Activated CD8-positive, alpha-beta memory T cell treated with anti-CD3 and anti-CD28 coated beads for 48 hours (primary cell): ENCODE data around the gene TCL1A.

Source experiments
- DNase-seq, 3 experiments: peaks; one replicate each; pipeline ENCODE4 v3.0.0-alpha.2; 2020; ENCODE audit warnings: low read depth in 2 of 3, low spot score in 2 of 3

TCL1A gene

DNA sequence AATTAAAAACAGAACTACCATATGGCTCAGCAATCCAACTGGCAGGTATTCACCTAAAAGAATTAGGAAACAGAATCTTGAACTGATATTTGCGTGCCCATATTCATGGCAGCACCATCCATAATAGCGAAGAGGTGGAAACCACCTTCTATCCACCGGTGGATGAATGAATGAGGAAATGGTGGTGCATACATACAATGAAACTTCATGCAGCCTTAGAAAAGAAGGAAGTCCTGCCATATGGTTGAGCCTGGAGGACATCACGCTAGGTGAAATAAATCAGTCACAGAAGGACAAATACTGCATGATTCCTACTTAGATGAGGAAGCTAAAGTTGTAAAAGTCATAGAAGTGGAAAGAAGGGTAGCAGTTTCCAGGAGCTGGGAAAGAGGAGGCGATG is 6.6 kb downstream of the TCL1A start:
- DNase-seq: no peak

GRCh38 chr14:95705518-95705917 is 8.4 kb downstream of the TCL1A start:
- DNase-seq: no peak

DNA sequence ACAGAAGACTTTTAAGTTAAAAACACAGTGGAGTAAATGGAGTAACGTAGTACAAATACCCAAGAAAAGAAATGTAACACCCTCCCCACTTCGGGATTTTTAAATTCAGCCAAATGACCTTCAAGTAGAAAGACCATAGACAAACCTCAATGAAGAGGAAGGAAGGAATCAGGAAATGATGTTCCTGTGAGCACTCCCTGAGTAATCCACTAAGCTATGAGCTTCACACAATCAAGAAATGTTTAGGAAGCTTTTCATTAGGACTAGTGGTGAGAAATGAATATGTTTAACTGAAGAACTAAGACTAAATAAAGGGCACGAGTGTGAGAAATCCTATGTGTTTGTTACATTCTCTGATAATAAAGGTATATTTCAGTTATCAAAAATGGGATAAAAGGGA is 10.1 kb downstream of the TCL1A start:
- no peak for DNase-seq

DNA sequence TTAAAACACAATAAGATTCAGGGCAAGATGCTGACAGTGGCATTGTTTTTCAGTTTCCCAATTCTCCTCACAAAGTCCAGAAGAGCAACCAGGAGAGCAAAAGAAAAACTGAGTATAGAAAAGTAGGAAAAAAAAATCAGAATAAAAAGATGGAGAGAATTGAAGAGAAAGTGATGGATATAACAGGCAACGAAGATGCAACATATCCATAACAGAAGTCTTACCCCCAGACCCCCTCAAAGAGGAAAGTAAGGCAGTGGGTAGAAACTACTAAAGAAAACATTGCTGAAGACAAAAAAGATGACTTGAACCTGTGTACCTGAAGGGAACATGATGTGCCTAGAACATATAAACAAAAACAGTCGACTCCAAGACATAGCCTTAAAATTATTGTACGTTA is 10.6 kb downstream of the TCL1A start:
- no peak for DNase-seq

DNA sequence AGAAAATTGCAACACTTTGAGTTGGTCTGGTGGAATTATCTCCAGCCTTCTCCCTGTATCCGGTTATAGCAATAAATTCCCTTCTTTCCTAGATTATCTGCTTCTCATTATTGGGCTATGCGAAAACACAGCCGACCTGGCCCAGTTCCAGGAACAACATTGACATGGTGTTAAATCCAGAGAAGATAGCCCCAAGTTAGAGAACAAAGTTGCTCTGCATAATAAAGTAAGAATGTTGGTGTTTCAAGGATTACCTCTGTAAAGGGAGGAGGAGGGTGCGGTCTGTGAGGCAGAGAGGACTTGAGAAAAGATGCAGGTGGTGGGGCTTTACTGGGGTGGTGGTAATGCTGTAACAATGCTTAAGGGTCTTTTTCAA is 12.1 kb downstream of the TCL1A start:
- DNase-seq: no peak

- DNase-seq: no peak
Measured at GRCh38 chr14:95700221-95700976, 13.5 kb downstream of the TCL1A start.

DNA sequence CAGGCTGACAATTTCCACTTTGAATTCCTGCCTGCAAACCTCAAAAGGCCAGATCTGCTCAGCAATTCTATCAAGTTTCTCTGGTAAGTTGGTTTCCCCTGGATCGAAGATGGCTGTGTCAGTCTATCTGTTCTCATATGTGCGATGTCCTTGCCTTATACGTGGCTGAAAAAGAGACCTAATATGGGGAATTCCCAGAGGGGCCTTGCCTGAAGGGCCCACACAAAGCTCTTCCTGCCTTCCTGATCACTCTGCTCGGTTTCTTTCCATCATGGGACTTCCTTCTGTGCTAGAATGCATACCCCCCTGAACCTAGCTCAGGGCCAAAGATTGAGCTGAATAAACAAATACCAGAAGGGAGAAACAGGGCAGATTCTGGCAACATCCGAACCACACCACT is 14.5 kb downstream of the TCL1A start:
- DNase-seq: no peak

- DNase-seq: no peak
Measured at GRCh38 chr14:95698287-95698686, 15.6 kb downstream of the TCL1A start.

DNA sequence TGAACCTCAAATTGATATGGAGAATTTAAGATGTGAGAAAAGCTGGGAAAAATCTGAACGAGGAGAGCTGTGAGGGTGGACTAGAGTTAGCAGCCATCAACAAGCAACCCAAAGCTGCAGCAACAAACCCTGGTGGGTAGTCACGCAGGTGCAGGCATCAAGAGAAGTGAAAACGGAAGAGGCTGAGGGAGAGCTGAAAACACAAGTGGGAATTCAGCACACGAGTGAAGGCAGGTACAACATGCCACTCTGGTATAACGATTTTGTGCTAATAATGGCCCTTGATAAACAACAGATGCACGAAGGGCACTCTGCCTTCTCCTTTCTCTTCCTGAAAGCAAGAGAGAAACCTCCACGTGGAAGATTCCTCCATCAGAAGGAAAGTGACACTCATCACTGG is 16.2 kb downstream of the TCL1A start:
- no peak for DNase-seq

DNA sequence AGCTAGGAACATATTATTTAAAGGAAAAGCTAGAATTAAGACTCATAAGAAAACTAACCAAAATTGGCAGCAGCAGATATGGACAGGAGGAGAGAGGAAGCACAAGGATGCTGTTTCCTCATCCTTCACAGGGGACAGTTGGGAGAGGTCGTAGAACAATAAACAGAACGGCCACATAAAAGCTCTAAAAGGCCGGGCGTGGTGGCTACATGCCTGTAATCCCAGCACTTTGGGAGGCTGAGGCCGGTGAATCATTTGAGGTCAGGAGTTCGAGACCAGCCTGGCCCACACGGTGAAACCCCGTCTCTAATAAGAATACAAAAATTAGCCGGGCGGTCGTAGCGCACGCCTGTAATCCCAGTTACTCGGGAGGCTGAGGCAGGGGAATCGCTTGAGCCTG is 17.2 kb downstream of the TCL1A start:
- DNase-seq: no peak

- no peak for DNase-seq
Measured at GRCh38 chr14:95695913-95696312, 18.0 kb downstream of the TCL1A start.

- DNase-seq: no peak
Measured at GRCh38 chr14:95695051-95695450, 18.9 kb downstream of the TCL1A start.

DNA sequence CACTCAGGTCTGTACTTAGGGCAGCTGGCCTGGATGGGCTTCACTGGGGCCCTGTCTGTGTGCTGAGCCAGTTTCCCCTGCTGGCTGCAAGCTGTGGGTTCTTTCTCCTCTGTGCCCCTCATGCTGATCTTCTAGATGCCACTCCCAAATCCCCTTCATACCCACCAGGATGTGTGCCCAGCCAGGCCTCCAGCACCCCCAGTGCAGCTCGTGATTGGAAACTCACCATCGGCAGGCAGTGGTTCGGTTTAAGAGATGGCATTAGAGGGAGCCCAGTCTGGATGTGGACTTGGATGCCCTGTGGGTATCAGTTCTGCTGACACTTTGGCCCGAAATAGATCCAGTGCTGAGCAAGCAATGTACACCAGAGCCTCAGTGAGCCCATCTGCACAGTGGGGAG is 21.8 kb downstream of the TCL1A start:
- DNase-seq: no peak

DNA sequence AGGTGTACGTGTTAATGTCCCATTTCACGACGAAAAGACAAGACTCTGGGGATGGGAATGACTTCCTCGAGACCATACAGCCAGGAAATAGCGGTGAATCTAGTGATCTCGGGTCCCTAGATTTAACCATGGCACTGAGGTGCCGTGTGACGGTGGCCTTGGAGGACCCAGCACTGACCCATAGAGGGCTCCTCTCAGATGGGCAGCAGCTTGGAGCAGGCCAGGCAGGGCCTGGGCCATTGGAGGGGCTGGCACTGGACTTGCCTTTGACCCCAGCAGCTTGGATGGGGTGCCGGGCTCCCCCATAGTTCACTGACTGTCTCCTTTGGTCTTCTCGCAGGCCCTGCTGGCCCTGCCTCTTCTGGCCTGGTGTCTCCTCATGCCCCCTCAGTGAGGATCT is 22.3 kb downstream of the TCL1A start:
- no peak for DNase-seq

DNA sequence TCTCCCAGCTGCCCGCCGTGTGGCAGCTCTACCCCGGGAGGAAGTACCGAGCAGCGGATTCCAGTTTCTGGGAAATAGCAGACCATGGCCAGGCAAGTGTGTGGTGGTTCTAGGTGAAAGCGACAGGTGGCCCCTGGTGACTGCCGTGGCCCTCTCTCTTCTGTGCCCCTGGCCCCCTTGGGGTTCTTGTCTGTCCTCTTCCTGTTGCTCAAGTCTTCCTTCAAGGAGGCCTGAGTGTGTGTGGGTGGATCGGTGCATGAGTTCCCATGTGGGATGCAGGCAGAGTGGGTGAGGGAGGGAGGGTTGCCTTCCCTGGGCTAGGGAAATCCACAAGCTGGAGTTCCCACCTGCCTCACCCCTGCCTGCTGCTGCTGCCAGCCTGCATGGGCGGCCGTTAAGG is 23.1 kb downstream of the TCL1A start:
- no peak for DNase-seq

DNA sequence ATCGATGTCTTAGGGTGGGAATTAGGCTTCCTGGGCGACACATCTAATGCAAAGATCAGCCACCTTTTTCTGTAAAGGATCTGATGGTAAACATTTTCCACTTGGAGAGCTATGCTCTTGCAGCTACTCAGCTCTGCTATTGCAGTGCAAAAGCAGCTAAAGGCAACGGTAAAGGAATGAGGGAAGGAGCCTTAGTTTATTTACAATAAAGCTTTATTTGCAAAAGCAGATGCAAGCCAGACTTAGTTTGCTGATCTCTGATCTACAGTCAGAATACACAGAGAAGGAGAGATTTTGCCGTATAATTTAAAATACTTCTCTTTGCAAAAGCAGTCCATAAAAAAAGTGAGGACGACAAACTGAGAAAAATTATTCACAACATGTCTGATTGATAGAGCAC is 24.5 kb downstream of the TCL1A start:
- DNase-seq: no peak

- no peak for DNase-seq
Measured at GRCh38 chr14:95686935-95687334, 27.0 kb downstream of the TCL1A start.

- no peak for DNase-seq
Measured at GRCh38 chr14:95685978-95686922, 27.7 kb downstream of the TCL1A start, which contains the start of gene TCL1B. TSS of gene TCL1B (plus strand) at chr14:95686426. CDS start at chr14:95686468, 42 bp downstream.

- no peak for DNase-seq
Measured at GRCh38 chr14:95683793-95684192, 30.1 kb downstream of the TCL1A start.

GRCh38 chr14:95681153-95681552 is 32.8 kb downstream of the TCL1A start:
- DNase-seq: no peak

DNA sequence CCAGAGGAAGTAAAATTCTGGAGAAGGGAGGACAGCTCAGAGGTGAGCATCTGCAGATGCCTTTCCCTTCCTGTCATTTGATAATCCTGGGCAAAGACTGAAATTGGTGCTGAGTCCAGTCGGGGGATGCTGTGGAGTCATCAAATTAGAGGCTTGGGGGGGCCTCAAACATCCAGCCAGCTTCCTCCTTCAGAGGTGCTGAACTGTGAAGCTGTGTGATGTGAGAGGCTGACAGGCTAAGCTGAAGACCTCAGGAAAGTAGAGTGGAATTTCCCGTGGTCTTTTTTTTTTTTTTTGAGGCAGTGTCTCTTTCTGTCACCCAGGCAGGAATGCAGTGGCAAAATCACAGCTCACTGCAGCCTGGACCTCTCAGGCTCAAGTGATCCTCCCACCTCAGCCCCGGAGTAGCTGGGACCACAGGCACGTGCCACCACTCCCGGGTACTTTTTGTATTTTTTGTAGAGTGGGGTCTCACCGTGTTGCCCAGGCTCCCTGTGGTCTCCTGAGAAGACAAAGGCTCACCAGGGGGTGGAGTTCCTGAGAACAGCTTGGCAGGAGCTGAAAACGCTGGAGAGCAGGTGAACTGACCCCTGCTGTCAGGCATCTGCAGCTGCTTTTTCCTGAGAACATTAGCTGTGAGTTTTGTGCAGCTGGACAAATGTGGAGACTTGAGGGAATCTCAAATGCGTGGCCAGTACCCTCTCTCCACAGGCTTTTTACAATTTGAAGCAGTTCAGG is 33.8 kb downstream of the TCL1A start:
- DNase-seq: no peak
